ENCODE measurements around the gene FBXO15.

FBXO15 gene

DNA sequence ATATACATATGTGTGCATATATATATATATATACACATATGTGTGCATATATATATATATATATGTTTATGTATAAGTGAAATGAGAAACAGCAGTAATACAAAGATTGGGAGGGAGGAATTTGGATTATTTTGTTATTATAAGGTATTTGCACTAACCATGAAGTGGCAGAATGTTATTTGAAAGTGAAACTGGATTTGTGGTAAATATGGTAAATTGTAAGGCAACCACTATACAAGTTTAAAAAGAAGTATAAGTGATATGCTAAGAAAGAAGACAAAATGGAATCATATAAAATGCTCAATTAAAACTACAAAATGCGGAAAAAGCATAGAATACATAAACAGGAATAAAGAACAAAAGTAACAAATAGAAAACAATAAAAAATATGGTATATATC lies 37.5 kb downstream of the FBXO15 start:
- no peak for DNase-seq

- DNase-seq = no peak
These were observed 39.2 kb downstream of the FBXO15 start for GRCh38 chr18:74108460-74108859.

- no peak for DNase-seq
These were observed 49.8 kb downstream of the FBXO15 start for GRCh38 chr18:74097803-74098202.

- no peak for DNase-seq
These were observed 54.7 kb downstream of the FBXO15 start for GRCh38 chr18:74092922-74093321.

DNA sequence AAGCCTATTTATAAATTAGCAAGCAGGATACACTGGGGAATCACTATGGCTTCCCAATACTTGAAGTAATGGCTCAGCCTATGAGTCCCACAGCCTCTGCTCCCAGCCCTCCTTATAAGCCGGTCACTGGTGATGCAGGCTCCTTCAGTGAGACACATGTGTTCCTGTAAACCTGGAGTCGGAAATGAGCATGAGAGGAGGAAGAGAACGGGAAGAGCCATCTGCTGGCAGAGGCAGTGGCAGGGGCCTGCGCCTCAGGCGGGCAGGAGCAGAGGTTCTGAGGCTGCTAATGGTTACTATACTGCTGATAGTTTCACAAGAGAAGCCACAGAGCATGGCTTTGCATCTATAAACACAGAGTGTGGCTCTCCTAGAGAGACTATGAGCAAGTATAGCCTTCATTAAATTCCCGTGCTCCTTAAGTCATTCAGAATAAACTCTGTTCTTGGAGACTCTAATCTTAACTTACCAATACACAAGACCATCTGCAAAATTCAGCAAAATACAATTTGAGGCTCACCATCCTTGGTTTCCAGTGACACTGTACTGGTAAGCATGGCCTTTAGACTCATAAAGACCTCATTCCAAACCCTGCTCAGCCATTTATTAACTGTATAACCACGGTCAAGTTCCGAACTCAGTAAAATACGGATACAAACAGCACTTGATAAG lies 63.3 kb downstream of the FBXO15 start:
- DNase-seq = no peak

- DNase-seq = no peak
These were observed 64.1 kb downstream of the FBXO15 start for GRCh38 chr18:74083557-74083952.

DNA sequence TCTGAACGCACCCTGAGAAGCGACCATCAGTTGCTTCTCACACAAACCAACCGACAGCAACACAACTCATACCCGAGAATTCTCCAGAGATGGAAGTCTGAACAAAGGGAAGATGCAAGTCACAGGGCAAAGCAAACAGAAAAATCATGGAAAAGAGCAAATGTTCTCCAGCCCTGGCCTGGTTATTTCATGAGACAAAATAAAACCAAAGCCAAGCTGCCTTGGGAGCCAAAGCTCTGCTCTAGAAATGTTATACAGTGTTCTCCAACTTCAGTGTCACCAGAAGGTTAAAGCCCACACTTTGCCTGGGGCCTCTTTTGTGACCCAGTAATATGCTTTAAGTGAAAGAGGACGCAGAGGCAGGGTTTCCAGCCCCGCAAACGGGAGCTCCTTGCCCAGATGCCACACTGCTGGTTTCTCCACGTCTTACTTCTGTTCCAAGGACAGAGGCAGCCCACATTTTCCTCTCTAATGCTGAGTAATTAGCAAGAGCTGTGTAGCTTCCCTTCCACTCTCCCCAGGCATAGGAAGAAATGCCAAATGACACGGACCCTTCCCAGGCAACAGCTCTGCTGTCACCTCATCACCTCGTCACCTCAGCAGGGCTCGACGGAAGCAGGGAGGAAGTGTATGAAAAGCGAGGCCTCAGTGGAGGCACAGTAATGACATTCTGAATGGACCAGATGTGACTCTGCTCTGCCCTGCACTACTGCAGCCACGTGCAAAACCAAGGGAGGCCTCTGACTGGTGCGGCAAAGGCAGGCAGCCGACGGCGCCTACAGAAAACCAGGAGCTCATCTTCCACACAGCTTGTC lies 64.7 kb downstream of the FBXO15 start:
- DNase-seq = peak; percentile 2

DNA sequence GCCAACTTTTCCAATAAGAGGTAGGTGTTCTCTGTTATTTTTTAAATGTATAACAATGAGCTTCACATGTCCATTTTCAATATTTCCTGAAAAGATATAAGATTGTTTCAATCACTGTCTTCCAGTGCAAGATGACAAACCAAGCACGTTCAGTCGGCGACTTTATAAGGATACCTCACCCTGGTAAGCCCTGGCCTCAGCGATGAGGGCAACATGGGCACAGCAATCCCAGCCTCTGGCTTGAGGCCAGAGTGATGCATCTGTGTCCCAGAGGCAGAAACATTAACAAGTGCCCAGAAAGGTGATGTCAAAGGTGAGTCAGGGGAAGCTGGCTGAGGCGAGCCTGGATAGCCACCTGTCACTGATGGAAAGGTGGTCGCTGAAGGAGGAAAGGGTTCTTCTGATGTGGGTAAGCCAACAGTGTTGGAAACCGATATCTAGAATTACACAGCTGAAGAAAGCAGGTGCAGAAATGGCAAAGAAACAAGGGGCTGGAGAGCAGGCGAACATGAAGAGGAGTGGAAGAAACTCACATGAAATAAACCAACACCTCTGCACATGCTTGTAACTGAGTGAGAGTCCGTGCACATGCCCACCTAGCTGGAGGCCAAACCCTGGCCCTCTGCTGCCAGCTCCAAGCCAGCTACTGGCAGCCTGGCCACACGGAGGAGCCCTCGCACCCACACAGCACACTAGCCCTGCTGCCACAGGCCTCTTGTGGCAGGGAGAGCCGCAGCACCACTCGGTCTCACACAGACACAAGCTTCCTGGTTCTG lies 65.5 kb downstream of the FBXO15 start:
- peak; percentile 60 for DNase-seq

GRCh38 chr18:74078257-74078656 lies 69.4 kb downstream of the FBXO15 start:
- no peak for DNase-seq

DNA sequence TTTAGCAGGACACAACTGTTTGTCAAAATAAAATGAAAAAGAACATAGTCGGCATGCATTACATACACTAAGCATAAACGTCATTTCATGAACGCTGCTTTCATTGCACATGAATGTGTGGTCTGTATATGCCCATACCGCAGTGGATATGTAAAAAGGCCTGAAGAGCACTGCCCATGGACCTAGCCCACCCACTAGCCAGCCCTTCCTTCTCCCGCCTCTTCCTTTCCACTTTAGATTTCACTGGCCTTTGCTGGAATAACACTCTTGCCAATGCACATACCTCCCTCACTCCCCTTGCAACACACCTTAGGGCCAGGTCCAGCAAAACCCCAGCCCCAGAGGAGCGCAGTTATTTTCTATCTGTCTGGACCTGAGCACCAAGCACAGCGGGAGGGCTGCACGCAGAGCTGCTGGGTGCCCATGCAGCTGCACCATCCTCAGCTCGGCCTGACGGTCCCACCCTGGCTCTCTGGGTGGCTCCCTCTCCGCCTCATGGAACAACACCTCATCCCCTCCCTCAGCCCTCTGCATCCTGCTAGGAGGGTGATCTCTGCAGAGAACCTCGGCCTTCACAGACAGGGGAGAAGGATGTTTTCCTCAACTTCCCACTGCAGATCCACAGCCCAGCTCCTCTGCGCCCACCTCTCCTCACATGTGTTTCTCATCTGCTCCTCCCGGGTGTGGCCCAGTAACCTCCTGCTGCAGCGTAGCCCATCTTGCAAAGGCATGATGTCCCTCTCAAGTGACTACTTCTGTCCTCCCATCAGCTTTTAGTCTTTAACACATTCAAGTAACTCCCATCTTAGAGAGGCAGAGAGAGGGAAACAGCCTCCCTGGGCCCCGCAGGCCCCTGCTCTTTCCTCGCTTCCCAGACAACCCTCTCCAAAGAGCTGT lies 72.7 kb downstream of the FBXO15 start:
- no peak for DNase-seq

GRCh38 chr18:74073957-74074667 lies 73.5 kb downstream of the FBXO15 start:
- no peak for DNase-seq

DNA sequence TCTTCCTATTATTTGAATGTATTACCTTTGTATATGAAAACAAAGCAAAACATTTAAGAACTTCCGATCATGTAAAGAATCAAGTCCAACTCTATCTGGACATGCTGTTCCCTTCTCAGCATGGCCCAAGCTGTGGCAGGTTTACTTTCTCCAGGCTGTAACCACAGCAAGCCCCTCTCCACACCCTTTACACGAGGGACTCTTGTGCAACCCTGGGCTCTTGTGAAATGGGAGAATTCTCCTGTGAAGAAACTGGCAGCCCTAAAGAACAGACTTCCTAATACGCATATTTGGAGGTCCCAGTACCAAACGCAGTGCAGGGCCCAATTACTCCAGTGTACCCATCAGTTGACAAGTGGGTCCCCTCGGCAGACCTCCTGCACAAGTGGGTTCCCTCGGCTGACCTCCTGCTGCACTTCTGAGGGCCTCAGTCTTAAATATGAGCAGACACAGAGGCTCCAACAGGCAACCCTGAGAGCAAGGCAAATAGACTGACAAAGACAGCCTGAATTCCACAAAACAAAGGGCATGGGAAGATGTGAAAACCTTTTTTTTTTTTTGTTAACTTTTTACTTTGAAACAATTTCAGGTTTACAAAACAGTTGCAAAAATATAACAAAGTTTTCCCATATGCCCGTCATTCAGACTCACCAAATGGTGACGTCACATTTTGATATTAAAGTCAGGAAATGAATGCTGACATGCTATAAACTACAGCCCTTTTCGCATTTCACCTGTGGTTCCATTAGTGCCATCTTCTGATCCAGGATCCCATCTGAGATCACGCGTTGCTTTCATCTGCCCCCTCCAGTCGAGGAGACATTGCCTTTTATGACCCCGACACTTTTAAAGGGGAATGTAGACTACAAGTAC lies 78.2 kb downstream of the FBXO15 start:
- DNase-seq = no peak

DNA sequence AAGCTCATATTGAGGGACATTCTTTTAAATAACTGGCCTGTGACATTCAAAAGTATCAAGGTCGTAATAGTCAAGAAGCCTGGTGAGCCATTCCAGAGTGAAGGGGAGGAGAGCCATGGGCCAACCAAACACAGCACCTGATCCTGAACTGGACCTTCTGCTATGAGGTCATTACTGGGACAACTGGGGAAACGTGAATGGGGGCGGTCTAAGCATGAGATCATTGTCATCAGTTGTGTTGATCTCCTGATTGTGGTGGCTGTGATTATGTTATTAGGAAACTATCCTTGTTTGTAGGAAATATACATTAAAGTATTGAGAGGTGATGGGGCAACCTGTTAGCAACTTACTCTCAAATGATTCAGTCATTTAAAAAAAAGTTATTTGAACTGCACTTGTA lies 79.3 kb downstream of the FBXO15 start:
- DNase-seq = no peak

GRCh38 chr18:74066018-74066417 lies 81.6 kb downstream of the FBXO15 start:
- DNase-seq = no peak

DNA sequence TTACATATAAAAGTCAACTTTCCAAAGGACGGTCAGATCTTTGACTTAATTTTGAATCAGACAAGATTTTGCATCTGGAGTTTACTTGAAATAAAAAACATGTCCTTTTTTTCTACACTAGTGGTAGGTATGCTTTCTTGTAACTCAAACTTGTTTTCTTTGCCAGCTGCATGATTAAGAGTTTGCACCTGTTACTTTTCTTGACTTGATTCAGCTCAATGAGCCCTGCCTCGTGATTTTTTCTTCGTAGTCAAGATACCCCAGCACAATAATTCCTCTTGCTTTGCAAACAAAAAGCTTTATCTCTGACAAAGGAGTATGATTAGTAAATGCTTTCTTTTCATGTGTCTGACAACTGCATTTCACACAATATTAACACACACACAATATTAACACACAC lies 82.3 kb downstream of the FBXO15 start:
- no peak for DNase-seq

DNA sequence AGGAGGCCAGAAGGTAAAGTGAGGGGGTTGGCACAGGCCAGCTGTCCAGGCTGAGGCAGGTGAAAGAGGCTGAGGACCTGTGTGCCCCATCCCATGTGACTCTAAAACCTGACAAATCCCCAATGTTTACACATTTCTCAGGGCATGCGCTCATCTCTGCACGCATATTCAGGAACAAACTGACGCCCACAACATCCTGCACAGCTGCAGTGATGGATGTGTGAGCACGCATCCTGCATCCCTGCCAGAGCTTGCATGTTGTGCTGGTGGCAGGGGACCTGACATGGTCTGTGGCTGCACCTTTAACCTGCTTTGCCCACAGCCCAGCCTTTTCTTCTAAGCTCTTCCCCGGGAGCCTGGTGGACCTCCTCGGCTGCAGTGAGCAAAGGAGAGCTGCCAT lies 83.1 kb downstream of the FBXO15 start:
- no peak for DNase-seq

DNA sequence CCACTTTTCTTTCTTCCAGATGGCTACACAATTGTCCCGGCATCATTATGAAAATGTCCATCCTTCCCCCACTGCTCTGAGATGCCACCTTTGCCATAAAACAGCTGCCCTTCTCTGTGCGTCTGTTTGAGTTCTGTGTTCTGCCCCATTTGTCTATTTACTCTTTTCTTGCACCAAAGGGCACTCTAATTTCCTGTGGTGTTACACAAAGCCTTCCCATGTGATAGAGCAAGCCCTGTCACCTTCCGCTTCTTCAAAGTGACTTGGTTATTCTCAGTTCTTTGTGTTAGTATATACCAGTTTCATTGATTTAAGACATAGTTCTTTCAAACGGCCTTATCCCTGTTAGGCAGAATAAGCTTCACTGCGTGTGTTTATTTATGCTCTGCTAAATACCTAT lies 84.1 kb downstream of the FBXO15 start:
- DNase-seq = no peak

DNA sequence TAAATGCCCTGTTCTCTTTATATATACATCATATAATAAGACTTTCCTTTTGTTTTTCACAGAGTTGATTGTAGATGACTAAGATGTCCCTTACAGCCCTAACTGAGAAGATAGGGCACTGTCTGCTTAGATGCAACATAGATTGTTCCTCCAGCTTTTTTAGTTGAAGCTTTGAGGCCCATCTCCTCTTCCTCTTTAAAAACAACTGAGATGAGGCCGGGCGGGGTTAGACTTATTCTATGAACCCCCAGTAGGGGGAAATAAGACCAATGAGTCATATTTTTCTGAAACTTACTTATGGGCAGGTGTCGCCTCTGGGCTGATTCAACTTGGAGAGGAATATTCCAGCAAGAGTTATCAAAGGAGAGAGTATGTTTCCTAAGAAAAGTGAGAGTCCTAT lies 84.6 kb downstream of the FBXO15 start:
- DNase-seq = no peak

DNA sequence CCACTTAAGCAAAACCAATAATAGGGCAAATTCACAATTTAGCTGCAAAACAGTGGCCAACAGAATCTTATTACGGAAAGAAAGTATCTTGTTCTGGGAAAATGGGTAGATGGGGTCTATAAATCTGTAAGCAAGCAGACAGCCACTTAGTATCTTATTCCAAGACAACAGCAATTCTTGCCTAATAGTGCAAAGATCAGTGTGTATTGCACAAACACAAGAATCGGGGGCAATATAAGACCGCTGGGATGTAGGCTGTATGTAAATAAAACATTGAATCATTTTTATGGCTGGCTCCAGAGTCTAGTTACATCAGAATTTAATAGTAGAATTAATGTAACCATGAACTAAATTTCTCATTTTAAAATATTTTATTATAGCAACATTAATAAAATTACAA lies 85.6 kb downstream of the FBXO15 start:
- no peak for DNase-seq

- no peak for DNase-seq
These were observed 87.1 kb downstream of the FBXO15 start for GRCh38 chr18:74060579-74060978.

GRCh38 chr18:74050807-74051206 lies 96.8 kb downstream of the FBXO15 start:
- no peak for DNase-seq
